K562 (cell line): ENCODE measurements around the gene SLC35E1. TPM values are rescaled to one million over a fixed set of nuclear protein-coding genes. Genes with fewer than 3 reads are reported as not detected.

Experiments
- ASH1L ChIP-seq: fragments of 450-650 bp; IDR thresholded peaks from 2 replicates; pipeline ENCODE4 v1.6.1; 2018; ENCODE audit warnings: borderline replicate concordance, mild to moderate bottlenecking, low read depth; ENCODE audit not compliant: partially characterized antibody
- BHLHE40 ChIP-seq: IDR thresholded peaks from 2 replicates; pipeline ENCODE4 v1.6.1; 2011; ENCODE audit warnings: low read length, improper control_type of control experiment
- CBFB ChIP-seq: sonication (generic); formaldehyde crosslinking; IDR thresholded peaks from 2 replicates; pipeline ENCODE4 v1.4.0; 2020; ENCODE audit warnings: mild to moderate bottlenecking, missing genetic modification reagents
- GTF2A2 ChIP-seq: IDR thresholded peaks from 2 replicates; pipeline ENCODE4 v1.6.1; 2016; ENCODE audit warnings: mild to moderate bottlenecking, missing genetic modification characterization, missing compliant biosample characterization
- MED1 ChIP-seq: sonication (generic); formaldehyde crosslinking; IDR thresholded peaks from 2 replicates; pipeline ENCODE4 v1.8.1; 2023; ENCODE audit warnings: missing genetic modification reagents, borderline replicate concordance
- PRPF4 ChIP-seq: fragments of 200-400 bp; formaldehyde crosslinking; IDR thresholded peaks from one replicate; pipeline ENCODE4 v1.6.1; 2017; ENCODE audit warnings: low read length, low read depth, mild to moderate bottlenecking; ENCODE audit not compliant: insufficient read depth, poor library complexity, severe bottlenecking
- SAFB ChIP-seq: fragments of 200-400 bp; formaldehyde crosslinking; IDR thresholded peaks from 2 replicates; pipeline ENCODE4 v1.6.1; 2017; ENCODE audit warnings: low read depth, low read length, borderline replicate concordance
- SP1 ChIP-seq: sonication (generic); formaldehyde crosslinking; IDR thresholded peaks from 2 replicates; pipeline ENCODE4 v1.8.1; 2022; ENCODE audit warnings: mild to moderate bottlenecking, missing genetic modification reagents
- ZNF408 ChIP-seq: fragments of 250-450 bp; sonication (Bioruptor Pico); IDR thresholded peaks from 2 replicates; pipeline ENCODE4 v1.4.0; 2020; ENCODE audit warnings: low read depth, mild to moderate bottlenecking, moderate library complexity
- ZNF57 ChIP-seq: fragments of 450-650 bp; formaldehyde crosslinking; IDR thresholded peaks from 2 replicates; pipeline ENCODE4 v1.4.0; 2020; ENCODE audit warnings: mild to moderate bottlenecking, moderate library complexity
- ZNF589 ChIP-seq: fragments of 200-800 bp; sonication (Bioruptor generic); IDR thresholded peaks from 2 replicates; pipeline ENCODE4 v1.6.1; 2016; ENCODE audit warnings: low read depth, missing genetic modification characterization, missing compliant biosample characterization
- ZNF699 ChIP-seq: fragments of 250-450 bp; sonication (Bioruptor Pico); IDR thresholded peaks from 2 replicates; pipeline ENCODE4 v1.8.0; 2021; ENCODE audit warnings: mild to moderate bottlenecking, moderate library complexity; ENCODE audit not compliant: insufficient replicate concordance
- polyA plus RNA-seq, 8 experiments: library from polyadenylated mRNA; depleted of rRNA in 4 of 8; stranded (reverse) in 5 of 8; unstranded in 3 of 8; fragments of >200 nt; fragmentation: Nextera tagmentation in 2 of 8; fragmentation: Illumina TruSeq in 1 of 8; extraction: Ambion mirVana in 2 of 8; extraction: Trizol in 1 of 8; gene quantifications; 2 replicates each; pipeline versions ENCODE4 v1.2.1 to v1.2.3, GENCODE V29; 2011 to 2014; ENCODE audit warnings: inconsistent platforms in 1 of 8, missing spikeins in 1 of 8
- total RNA-seq, 7 experiments: library from RNA; depleted of rRNA in 6 of 7; stranded (reverse); fragments of >200 nt in 6 of 7; fragmentation: Illumina TruSeq in 2 of 7; extraction: Trizol in 2 of 7; gene quantifications; 2 replicates each; pipeline versions ENCODE4 v1.2.1 to v1.2.3, GENCODE V29; 2011 to 2021; ENCODE audit warnings: low replicate concordance in 1 of 7
- TF ChIP-seq, protein P1 (sequence below): sonication (generic); formaldehyde crosslinking; IDR thresholded peaks from 2 replicates; pipeline ENCODE4 v1.8.0; 2022; ENCODE audit warnings: missing genetic modification reagents, mild to moderate bottlenecking, moderate library complexity, borderline replicate concordance
- TF ChIP-seq, protein P2 (sequence below): fragments of 250-450 bp; sonication (Bioruptor Pico); IDR thresholded peaks from 2 replicates; pipeline ENCODE4 v1.6.1; 2021; ENCODE audit warnings: mild to moderate bottlenecking
- TF ChIP-seq, protein P3 (sequence below): fragments of 250-450 bp; sonication (Bioruptor Pico); IDR thresholded peaks from 2 replicates; pipeline ENCODE4 v1.8.0; 2022; ENCODE audit warnings: inconsistent platforms
- TF ChIP-seq, protein P4 (sequence below), 2 experiments: IDR thresholded peaks in 1 of 2; conservative IDR thresholded peaks in 1 of 2; 2 replicates each; pipeline ENCODE4 v1.6.1; 2016; ENCODE audit warnings: low read depth in 2 of 2, mild to moderate bottlenecking in 1 of 2, missing compliant biosample characterization in 1 of 2, missing genetic modification characterization in 1 of 2, moderate library complexity in 1 of 2
- TF ChIP-seq, protein P5 (sequence below): IDR thresholded peaks from 2 replicates; pipeline ENCODE4 v1.6.1; 2011; ENCODE audit warnings: borderline replicate concordance, low read depth, mild to moderate bottlenecking, moderate library complexity, low read length; ENCODE audit not compliant: insufficient read depth, poor library complexity, severe bottlenecking

Gene SLC35E1
- total and polyA plus RNA-seq, 9 of the 15 experiments (the other 6 are each of a cell fraction or from before 2014, with no cell fraction given): 15.0 to 40.1 (median 25.7) TPM

DNA sequence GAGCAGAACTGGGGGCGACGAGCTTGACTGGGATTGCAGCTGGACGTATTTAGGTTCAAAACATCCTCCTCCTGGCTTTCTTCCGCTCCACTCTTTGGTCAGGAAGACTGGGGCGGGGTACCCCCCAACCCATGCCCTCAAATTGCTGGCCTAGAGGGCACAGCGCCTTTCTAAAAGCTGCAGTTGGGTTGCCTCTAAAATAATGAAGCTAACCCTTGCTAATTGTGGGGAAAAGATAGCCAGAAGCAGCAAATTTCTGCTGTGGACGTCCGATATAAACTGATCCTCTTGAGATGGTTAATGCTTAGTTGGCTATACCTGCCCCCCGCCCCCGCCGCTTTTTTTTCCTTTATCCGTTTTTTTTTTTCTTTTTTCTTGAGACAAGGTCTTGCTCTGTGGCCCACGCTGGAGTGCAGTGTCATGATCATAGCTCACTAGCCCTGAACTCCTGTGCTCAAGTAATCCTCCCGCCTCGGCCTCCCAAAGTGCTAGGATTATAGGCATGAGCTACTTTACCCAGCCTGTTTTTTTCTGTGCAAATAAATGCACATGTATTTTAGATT lies 29.2 kb downstream of the SLC35E1 start (continued):
- TF ChIP-seq PRPF4 (no peak), ASH1L (no peak), CBFB (no peak), GTF2A2 (tag) (no peak), ZNF408 (CRISPR knock-in tag) (no peak), ZNF57 (CRISPR knock-in tag) (no peak), BHLHE40 (no peak), SP1 (CRISPR knock-in tag) (0 out of 2 replicates have a peak, but pooled peaks have one; percentile 29), ZNF699 (CRISPR knock-in tag) (no peak), MED1 (CRISPR knock-in tag) (no peak), SAFB (no peak), ZNF589 (CRISPR knock-in tag) (no peak)
- TF ChIP-seq, protein P1, sequence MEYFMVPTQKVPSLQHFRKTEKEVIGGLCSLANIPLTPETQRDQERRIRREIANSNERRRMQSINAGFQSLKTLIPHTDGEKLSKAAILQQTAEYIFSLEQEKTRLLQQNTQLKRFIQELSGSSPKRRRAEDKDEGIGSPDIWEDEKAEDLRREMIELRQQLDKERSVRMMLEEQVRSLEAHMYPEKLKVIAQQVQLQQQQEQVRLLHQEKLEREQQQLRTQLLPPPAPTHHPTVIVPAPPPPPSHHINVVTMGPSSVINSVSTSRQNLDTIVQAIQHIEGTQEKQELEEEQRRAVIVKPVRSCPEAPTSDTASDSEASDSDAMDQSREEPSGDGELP (CRISPR knock-in tag): 0 out of 2 replicates have a peak, but pooled peaks have one; percentile 6
- TF ChIP-seq, protein P2, sequence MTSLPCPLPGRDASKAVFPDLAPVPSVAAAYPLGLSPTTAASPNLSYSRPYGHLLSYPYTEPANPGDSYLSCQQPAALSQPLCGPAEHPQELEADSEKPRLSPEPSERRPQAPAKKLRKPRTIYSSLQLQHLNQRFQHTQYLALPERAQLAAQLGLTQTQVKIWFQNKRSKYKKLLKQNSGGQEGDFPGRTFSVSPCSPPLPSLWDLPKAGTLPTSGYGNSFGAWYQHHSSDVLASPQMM (CRISPR knock-in tag): no peak
- TF ChIP-seq, protein P3, sequence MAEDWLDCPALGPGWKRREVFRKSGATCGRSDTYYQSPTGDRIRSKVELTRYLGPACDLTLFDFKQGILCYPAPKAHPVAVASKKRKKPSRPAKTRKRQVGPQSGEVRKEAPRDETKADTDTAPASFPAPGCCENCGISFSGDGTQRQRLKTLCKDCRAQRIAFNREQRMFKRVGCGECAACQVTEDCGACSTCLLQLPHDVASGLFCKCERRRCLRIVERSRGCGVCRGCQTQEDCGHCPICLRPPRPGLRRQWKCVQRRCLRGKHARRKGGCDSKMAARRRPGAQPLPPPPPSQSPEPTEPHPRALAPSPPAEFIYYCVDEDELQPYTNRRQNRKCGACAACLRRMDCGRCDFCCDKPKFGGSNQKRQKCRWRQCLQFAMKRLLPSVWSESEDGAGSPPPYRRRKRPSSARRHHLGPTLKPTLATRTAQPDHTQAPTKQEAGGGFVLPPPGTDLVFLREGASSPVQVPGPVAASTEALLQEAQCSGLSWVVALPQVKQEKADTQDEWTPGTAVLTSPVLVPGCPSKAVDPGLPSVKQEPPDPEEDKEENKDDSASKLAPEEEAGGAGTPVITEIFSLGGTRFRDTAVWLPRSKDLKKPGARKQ (CRISPR knock-in tag): no peak
- TF ChIP-seq, protein P4, sequence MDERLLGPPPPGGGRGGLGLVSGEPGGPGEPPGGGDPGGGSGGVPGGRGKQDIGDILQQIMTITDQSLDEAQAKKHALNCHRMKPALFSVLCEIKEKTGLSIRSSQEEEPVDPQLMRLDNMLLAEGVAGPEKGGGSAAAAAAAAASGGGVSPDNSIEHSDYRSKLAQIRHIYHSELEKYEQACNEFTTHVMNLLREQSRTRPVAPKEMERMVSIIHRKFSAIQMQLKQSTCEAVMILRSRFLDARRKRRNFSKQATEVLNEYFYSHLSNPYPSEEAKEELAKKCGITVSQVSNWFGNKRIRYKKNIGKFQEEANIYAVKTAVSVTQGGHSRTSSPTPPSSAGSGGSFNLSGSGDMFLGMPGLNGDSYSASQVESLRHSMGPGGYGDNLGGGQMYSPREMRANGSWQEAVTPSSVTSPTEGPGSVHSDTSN (CRISPR knock-in tag; IDR thresholded peaks at IDR 0.05; ENCODE audit: low read depth): no peak
- TF ChIP-seq, protein P4 (tag; conservative IDR thresholded peaks at IDR 0.05; ENCODE audit: low read depth): no peak
- TF ChIP-seq, protein P5, sequence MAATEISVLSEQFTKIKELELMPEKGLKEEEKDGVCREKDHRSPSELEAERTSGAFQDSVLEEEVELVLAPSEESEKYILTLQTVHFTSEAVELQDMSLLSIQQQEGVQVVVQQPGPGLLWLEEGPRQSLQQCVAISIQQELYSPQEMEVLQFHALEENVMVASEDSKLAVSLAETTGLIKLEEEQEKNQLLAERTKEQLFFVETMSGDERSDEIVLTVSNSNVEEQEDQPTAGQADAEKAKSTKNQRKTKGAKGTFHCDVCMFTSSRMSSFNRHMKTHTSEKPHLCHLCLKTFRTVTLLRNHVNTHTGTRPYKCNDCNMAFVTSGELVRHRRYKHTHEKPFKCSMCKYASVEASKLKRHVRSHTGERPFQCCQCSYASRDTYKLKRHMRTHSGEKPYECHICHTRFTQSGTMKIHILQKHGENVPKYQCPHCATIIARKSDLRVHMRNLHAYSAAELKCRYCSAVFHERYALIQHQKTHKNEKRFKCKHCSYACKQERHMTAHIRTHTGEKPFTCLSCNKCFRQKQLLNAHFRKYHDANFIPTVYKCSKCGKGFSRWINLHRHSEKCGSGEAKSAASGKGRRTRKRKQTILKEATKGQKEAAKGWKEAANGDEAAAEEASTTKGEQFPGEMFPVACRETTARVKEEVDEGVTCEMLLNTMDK: no peak
